ENCODE measurements around the gene ISOC2. TPM values are rescaled to one million over a fixed set of nuclear protein-coding genes. Genes with fewer than 3 reads are reported as not detected.
A peak's percentile ranks its signal among the peaks of the same experiment; 100 is the strongest.

Gene ISOC2
- total and polyA plus RNA-seq, 9 of the 15 experiments (the other 6 are each of a cell fraction or from before 2014, with no cell fraction given): 1.2 to 229 (median 58.3) TPM

- TF ChIP-seq ZNF263 (CRISPR knock-in tag; IDR thresholded peaks at IDR 0.05; ENCODE audit: borderline replicate concordance) (peak; percentile 71; the same call in 1 of the 2 replicates), U2AF2 (optimal IDR thresholded peaks at IDR 0.05; ENCODE audit: low read depth, low read length) (no peak), GATAD2A (IDR thresholded peaks at IDR 0.05) (no peak), RFX7 (CRISPR knock-in tag; IDR thresholded peaks at IDR 0.05) (no peak), TSC22D4 (tag; IDR thresholded peaks at IDR 0.05) (no peak), CLOCK (CRISPR knock-in tag; IDR thresholded peaks at IDR 0.05; ENCODE audit: borderline replicate concordance) (no peak), SREBF1 (IDR thresholded peaks at IDR 0.05; ENCODE audit: borderline replicate concordance, low read depth, low read length) (no peak), MEIS2 (IDR thresholded peaks at IDR 0.05; ENCODE audit: partially characterized antibody) (no peak), SAFB (IDR thresholded peaks at IDR 0.05; ENCODE audit: borderline replicate concordance, low read depth, low read length) (no peak), PCBP2 (IDR thresholded peaks at IDR 0.05; ENCODE audit: low read depth, low read length, poor library complexity, severe bottlenecking) (no peak), MTA1 (IDR thresholded peaks at IDR 0.05; ENCODE audit: borderline replicate concordance) (no peak), FOXJ3 (CRISPR knock-in tag; IDR thresholded peaks at IDR 0.05) (no peak), PPARD (CRISPR knock-in tag; IDR thresholded peaks at IDR 0.05) (no peak), MYBL2 (IDR thresholded peaks at IDR 0.05; ENCODE audit: low read depth) (no peak), MYBL2 (CRISPR knock-in tag; IDR thresholded peaks at IDR 0.05; ENCODE audit: borderline replicate concordance) (no peak)
- TF ChIP-seq, protein P1, sequence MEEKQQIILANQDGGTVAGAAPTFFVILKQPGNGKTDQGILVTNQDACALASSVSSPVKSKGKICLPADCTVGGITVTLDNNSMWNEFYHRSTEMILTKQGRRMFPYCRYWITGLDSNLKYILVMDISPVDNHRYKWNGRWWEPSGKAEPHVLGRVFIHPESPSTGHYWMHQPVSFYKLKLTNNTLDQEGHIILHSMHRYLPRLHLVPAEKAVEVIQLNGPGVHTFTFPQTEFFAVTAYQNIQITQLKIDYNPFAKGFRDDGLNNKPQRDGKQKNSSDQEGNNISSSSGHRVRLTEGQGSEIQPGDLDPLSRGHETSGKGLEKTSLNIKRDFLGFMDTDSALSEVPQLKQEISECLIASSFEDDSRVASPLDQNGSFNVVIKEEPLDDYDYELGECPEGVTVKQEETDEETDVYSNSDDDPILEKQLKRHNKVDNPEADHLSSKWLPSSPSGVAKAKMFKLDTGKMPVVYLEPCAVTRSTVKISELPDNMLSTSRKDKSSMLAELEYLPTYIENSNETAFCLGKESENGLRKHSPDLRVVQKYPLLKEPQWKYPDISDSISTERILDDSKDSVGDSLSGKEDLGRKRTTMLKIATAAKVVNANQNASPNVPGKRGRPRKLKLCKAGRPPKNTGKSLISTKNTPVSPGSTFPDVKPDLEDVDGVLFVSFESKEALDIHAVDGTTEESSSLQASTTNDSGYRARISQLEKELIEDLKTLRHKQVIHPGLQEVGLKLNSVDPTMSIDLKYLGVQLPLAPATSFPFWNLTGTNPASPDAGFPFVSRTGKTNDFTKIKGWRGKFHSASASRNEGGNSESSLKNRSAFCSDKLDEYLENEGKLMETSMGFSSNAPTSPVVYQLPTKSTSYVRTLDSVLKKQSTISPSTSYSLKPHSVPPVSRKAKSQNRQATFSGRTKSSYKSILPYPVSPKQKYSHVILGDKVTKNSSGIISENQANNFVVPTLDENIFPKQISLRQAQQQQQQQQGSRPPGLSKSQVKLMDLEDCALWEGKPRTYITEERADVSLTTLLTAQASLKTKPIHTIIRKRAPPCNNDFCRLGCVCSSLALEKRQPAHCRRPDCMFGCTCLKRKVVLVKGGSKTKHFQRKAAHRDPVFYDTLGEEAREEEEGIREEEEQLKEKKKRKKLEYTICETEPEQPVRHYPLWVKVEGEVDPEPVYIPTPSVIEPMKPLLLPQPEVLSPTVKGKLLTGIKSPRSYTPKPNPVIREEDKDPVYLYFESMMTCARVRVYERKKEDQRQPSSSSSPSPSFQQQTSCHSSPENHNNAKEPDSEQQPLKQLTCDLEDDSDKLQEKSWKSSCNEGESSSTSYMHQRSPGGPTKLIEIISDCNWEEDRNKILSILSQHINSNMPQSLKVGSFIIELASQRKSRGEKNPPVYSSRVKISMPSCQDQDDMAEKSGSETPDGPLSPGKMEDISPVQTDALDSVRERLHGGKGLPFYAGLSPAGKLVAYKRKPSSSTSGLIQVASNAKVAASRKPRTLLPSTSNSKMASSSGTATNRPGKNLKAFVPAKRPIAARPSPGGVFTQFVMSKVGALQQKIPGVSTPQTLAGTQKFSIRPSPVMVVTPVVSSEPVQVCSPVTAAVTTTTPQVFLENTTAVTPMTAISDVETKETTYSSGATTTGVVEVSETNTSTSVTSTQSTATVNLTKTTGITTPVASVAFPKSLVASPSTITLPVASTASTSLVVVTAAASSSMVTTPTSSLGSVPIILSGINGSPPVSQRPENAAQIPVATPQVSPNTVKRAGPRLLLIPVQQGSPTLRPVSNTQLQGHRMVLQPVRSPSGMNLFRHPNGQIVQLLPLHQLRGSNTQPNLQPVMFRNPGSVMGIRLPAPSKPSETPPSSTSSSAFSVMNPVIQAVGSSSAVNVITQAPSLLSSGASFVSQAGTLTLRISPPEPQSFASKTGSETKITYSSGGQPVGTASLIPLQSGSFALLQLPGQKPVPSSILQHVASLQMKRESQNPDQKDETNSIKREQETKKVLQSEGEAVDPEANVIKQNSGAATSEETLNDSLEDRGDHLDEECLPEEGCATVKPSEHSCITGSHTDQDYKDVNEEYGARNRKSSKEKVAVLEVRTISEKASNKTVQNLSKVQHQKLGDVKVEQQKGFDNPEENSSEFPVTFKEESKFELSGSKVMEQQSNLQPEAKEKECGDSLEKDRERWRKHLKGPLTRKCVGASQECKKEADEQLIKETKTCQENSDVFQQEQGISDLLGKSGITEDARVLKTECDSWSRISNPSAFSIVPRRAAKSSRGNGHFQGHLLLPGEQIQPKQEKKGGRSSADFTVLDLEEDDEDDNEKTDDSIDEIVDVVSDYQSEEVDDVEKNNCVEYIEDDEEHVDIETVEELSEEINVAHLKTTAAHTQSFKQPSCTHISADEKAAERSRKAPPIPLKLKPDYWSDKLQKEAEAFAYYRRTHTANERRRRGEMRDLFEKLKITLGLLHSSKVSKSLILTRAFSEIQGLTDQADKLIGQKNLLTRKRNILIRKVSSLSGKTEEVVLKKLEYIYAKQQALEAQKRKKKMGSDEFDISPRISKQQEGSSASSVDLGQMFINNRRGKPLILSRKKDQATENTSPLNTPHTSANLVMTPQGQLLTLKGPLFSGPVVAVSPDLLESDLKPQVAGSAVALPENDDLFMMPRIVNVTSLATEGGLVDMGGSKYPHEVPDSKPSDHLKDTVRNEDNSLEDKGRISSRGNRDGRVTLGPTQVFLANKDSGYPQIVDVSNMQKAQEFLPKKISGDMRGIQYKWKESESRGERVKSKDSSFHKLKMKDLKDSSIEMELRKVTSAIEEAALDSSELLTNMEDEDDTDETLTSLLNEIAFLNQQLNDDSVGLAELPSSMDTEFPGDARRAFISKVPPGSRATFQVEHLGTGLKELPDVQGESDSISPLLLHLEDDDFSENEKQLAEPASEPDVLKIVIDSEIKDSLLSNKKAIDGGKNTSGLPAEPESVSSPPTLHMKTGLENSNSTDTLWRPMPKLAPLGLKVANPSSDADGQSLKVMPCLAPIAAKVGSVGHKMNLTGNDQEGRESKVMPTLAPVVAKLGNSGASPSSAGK (IDR thresholded peaks at IDR 0.05): no peak
Measured at GRCh38 chr19:55437410-55437809, 24.0 kb downstream of the ISOC2 start (continued).
